Ovary (tissue), 9 donors: ENCODE data around the gene ABLIM2. TPM values are rescaled to one million over a fixed set of nuclear protein-coding genes. Genes with fewer than 3 reads are reported as not detected.

Experiments used
- DNase-seq, 5 donors: peaks; one replicate each; pipeline ENCODE4 v3.0.0-alpha.2; 2019 to 2020
- H3K27ac ChIP-seq, 2 donors: fragments of 200-600 bp; one replicate each; pipeline versions ENCODE4 v1.5.1 to v1.8.0; 2019 to 2022
- H3K27me3 ChIP-seq: fragments of 200-600 bp; one replicate; pipeline ENCODE4 v1.8.0; 2022
- H3K36me3 ChIP-seq: fragments of 200-600 bp; sonication (generic); one replicate; pipeline ENCODE4 v1.5.1; 2019
- H3K4me1 ChIP-seq: one replicate; pipeline ENCODE4 v1.8.1; 2013; ENCODE audit warnings: mild to moderate bottlenecking, moderate library complexity; ENCODE audit not compliant: insufficient read depth
- H3K4me3 ChIP-seq: fragments of 200-600 bp; sonication (generic); one replicate; pipeline ENCODE4 v1.5.1; 2017
- H3K9me3 ChIP-seq, 2 donors: fragments of 200-600 bp in 1 of 2; sonication (generic) in 1 of 2; one replicate each; pipeline versions ENCODE4 v1.5.1 to v1.8.1; 2013 to 2019; ENCODE audit warnings: mild to moderate bottlenecking in 1 of 2, moderate library complexity in 1 of 2
- CTCF ChIP-seq, 3 donors: fragments of 450-650 bp in 2 of 3; fragments of 200-600 bp in 1 of 3; IDR thresholded peaks; one replicate each; pipeline versions ENCODE4 v1.5.1 to v1.8.0; 2016 to 2022; ENCODE audit warnings: antibody characterized with exemption in 3 of 3, mild to moderate bottlenecking in 1 of 3
- EP300 ChIP-seq: sonication (generic); formaldehyde crosslinking; IDR thresholded peaks from one replicate; pipeline ENCODE4 v1.6.1; 2017; ENCODE audit warnings: antibody characterized with exemption
- POLR2A ChIP-seq: fragments of 450-650 bp; IDR thresholded peaks from one replicate; pipeline ENCODE4 v1.6.1; 2017; ENCODE audit warnings: antibody characterized with exemption, mild to moderate bottlenecking, moderate library complexity
- WGBS, 3 donors: extraction: QIAGEN DNeasy Blood & Tissue Kit in 1 of 3; methylation state at CpG; one replicate each; pipeline versions ENCODE4 v1.1.5 to v1.1.7; 2013 to 2017; 5-methylcytosine and 5-hydroxymethylcytosine counted together
- intact Hi-C, 4 donors: fragments of 100-400 bp; cut with DNase I; formaldehyde crosslinking; loops; one replicate each; pipeline versions ENCODE4 v1.11.0 to v1.15.1; 2022 to 2023
- polyA plus RNA-seq, 2 donors: library from polyadenylated mRNA; stranded (reverse); fragments of 200-250 nt in 1 of 2; fragments of 350-450 nt in 1 of 2; fragmentation: Illumina TruSeq in 1 of 2; extraction: RNeasy Lipid Tissue Mini Kit (QIAGEN cat#74804) in 1 of 2; gene quantifications; one replicate each; pipeline ENCODE4 v1.2.3, GENCODE V29; 2013 to 2014
- total RNA-seq, 7 donors: library from RNA; depleted of rRNA in 2 of 7; stranded (reverse); fragments of >200 nt in 2 of 7; fragmentation: NEBNext Ultra II Directional in 3 of 7; extraction: Animal tissue kit (Norgen Biotek cat#: 25700) in 3 of 7; gene quantifications; one replicate each; pipeline versions ENCODE4 v1.1.0 to v1.2.4, GENCODE V29; 2016 to 2023
- donor health status: DM: no; HTN: no; CAD: no; lungs with moderate emphysema.
- donor health status: DM: no; HTN: no; CAD: no.
- donor health status: Bipolar disorder and iron deficiency.
- donor health status: DM: yes; HTN: yes; CAD: no.
- donor health status: DM: no; HTN: no; CAD: no.
- donor health status: DM: yes; HTN: yes; CAD: no.

Gene ABLIM2
- total and polyA plus RNA-seq, 9 donors = 0.81 to 7.9 (median 2.1) TPM

- Histone ChIP-seq H3K9me3 (no peaks in the 10 kb centered on the region), H3K4me1 (no peaks in the 10 kb centered on the region), H3K36me3 (no peaks in the 10 kb centered on the region), H3K27ac (no peak overlapping the region), H3K4me3 (no peak overlapping the region), H3K27me3 (no peaks in the 10 kb centered on the region)
- 81 to 85% (median 81%) methylated on average over 22 of the region's 22 CpGs for WGBS, 3 donors
- intact Hi-C loops = no loop called here
- no peak for DNase-seq
- TF ChIP-seq CTCF (IDR thresholded peaks at IDR 0.05) (no peak), EP300 (no peak), POLR2A (no peak)
These were observed 73.0 kb downstream of the ABLIM2 start for GRCh38 chr4:8085491-8086117.

- Histone ChIP-seq H3K27me3 (no peaks in the 10 kb centered on the region), H3K4me3 (no peak overlapping the region), H3K27ac (no peak overlapping the region), H3K36me3 (no peaks in the 10 kb centered on the region), H3K9me3 (no peaks in the 10 kb centered on the region), H3K4me1 (no peaks in the 10 kb centered on the region)
- intact Hi-C loops = no loop called here
- no peak for DNase-seq
- 87 to 88% (median 88%) methylated on average over 27 of the region's 27 CpGs for WGBS, 3 donors
- TF ChIP-seq CTCF (IDR thresholded peaks at IDR 0.05) (no peak), POLR2A (no peak), EP300 (no peak)
These were observed 73.7 kb downstream of the ABLIM2 start for GRCh38 chr4:8084712-8085490.

GRCh38 chr4:8084031-8084660, 74.5 kb downstream of the ABLIM2 start:
- 85 to 90% (median 89%) methylated on average over 17 of the region's 17 CpGs for WGBS, 3 donors
- H3K36me3 ChIP-seq = no peaks in the 10 kb centered on the region
- no peaks in the 10 kb centered on the region for H3K27me3 ChIP-seq
- no peak for DNase-seq
- no peak for TF ChIP-seq POLR2A
- no peak overlapping the region for H3K27ac ChIP-seq
- intact Hi-C loops = no loop called here
- H3K9me3 ChIP-seq = no peaks in the 10 kb centered on the region
- peaks cover under 1% of the 10 kb centered on the region for H3K4me1 ChIP-seq
- H3K4me3 ChIP-seq = no peak overlapping the region

- TF ChIP-seq CTCF (IDR thresholded peaks at IDR 0.05) (no peak), EP300 (no peak), POLR2A (no peak)
These were observed 75.4 kb downstream of the ABLIM2 start for GRCh38 chr4:8083086-8083825.

More at GRCh38 chr4:8083086-8083825, 75.4 kb downstream of the ABLIM2 start:
- 75 to 79% (median 76%) methylated on average over 18 to 21 of the region's 21 CpGs for WGBS, 3 donors
- H3K27me3 ChIP-seq = no peaks in the 10 kb centered on the region
- H3K36me3 ChIP-seq = no peaks in the 10 kb centered on the region
- H3K27ac ChIP-seq = no peak overlapping the region
- H3K4me1 ChIP-seq = peaks cover 3% of the 10 kb centered on the region
- H3K4me3 ChIP-seq = no peak overlapping the region
- no peak for DNase-seq
- intact Hi-C loops = no loop called here
- H3K9me3 ChIP-seq = no peaks in the 10 kb centered on the region
